Gastroesophageal sphincter (tissue), 3 donors: ENCODE data around the gene PGBD4.

Experiments
- EP300 ChIP-seq: sonication (generic); formaldehyde crosslinking; IDR thresholded peaks from one replicate; pipeline ENCODE4 v1.6.1; 2017; ENCODE audit warnings: antibody characterized with exemption, mild to moderate bottlenecking
- POLR2A ChIP-seq, 2 donors: fragments of 450-650 bp; IDR thresholded peaks; one replicate each; pipeline ENCODE4 v1.6.1; 2017; ENCODE audit warnings: antibody characterized with exemption in 2 of 2, mild to moderate bottlenecking in 2 of 2, moderate library complexity in 1 of 2
- POLR2AphosphoS5 ChIP-seq: sonication (generic); formaldehyde crosslinking; IDR thresholded peaks from one replicate; pipeline ENCODE4 v1.6.1; 2017; ENCODE audit warnings: antibody characterized with exemption
- TF ChIP-seq, protein P1 (sequence below), 4 experiments: fragments of 200-600 bp in 2 of 4; fragments of 450-650 bp in 2 of 4; sonication (generic) in 1 of 4; IDR thresholded peaks; one replicate each; pipeline ENCODE4 v1.5.1; 2017 to 2019; ENCODE audit warnings: antibody characterized with exemption in 4 of 4, mild to moderate bottlenecking in 2 of 4, moderate library complexity in 2 of 4

DNA sequence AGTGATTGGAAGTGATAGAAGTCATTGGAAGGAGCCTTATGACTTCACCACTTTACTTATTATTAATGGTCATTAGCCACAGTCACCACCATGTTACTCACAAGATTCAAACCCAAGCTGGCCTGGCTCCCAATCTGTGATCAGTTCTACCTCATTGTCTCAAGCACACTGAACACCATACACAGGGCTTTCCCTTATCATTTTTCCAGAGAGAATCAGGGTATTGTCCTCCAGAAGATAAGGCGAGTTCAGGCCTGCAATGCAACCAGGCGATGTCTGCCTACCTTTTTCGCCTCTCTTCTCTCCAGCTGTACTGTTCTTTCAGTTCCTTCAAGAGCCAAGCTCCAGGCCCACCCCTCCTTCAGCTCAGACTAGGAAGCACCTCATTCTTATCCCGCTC, 25.1 kb upstream of the PGBD4 start:
- TF ChIP-seq, protein P1, sequence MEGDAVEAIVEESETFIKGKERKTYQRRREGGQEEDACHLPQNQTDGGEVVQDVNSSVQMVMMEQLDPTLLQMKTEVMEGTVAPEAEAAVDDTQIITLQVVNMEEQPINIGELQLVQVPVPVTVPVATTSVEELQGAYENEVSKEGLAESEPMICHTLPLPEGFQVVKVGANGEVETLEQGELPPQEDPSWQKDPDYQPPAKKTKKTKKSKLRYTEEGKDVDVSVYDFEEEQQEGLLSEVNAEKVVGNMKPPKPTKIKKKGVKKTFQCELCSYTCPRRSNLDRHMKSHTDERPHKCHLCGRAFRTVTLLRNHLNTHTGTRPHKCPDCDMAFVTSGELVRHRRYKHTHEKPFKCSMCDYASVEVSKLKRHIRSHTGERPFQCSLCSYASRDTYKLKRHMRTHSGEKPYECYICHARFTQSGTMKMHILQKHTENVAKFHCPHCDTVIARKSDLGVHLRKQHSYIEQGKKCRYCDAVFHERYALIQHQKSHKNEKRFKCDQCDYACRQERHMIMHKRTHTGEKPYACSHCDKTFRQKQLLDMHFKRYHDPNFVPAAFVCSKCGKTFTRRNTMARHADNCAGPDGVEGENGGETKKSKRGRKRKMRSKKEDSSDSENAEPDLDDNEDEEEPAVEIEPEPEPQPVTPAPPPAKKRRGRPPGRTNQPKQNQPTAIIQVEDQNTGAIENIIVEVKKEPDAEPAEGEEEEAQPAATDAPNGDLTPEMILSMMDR (IDR thresholded peaks at IDR 0.05): no peak
- TF ChIP-seq POLR2A (IDR thresholded peaks at IDR 0.05) (no peak), EP300 (no peak), POLR2AphosphoS5 (no peak)
